HG02623 (cell line): ENCODE results near the gene SLC2A2.
"Not testable (repeated sequence)": the region's sequence is repeated elsewhere in the genome, so short reads cannot be mapped to it uniquely, and the experiment has no call there.

Experiments
- ATAC-seq: cut with Tn5 transposase; IDR thresholded peaks from one replicate; pipeline ENCODE4 v1.9.1; 2021; ENCODE audit warnings: moderate library complexity; ENCODE audit not compliant: unreplicated experiment

SLC2A2 gene

DNA sequence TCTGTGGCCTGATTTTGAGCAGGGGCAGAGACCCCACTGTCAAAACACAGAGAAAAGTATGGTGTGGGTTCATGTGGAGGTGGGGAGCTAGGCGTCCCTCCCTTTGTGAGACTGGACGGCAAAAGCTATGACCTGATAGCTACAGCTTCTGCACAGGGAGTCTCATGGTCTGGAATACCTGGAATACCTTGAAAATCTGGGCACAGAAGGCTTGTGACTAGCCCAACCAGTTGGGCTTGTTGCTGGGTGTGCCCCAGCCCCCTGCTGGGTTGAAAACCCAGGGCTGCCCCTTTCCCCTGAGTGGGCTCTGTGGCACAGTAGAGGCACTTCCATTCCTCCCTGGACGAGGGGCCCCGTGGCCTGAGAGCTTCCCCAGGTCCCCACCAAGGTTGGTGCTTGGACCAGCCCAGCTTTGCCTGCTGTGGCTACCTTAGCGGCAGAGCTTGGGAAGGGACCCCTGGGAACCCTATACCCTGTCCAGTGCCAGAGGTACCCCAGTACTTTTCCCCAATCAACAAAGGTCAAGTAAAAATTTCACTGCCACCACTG is 37.3 kb downstream of the SLC2A2 start:
- ATAC-seq: no peak

DNA sequence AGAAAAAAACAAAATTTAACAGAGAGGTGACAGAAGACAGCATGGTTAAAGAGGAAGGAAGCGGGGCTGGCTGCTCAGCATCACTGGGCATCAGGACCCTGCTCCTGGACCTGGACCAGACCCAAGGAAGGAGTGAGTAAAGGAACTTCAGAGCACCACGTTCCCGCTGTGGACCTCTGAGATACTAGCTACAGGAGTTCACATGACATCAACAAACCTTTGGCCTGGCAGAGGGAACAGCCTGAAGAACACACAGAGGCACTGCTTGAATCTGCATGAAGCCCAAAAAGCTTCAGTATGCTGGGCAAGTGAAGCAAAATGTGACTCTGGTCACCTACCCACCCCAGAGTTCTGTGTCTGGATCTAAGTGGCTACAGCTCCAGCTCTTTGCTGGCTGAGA is 38.1 kb downstream of the SLC2A2 start:
- no peak for ATAC-seq

DNA sequence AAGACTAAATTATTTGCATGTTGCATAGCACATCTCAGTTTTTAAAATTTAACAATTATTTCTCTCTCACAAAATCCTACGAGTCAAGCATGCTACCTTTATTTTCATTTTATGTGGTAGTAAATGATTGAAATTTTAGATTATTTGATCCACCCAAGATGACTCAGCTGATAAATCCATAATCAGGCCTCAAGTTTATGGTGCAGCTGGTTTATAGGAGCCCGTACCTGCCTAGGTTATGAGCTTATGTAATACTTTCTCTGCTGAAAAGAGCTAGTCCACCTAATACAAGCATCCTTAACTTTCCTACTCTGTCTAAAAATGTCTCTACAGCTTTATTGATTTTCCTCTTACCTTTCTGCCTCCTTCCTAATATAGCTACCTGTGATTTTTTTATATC is 41.2 kb downstream of the SLC2A2 start:
- no peak for ATAC-seq

DNA sequence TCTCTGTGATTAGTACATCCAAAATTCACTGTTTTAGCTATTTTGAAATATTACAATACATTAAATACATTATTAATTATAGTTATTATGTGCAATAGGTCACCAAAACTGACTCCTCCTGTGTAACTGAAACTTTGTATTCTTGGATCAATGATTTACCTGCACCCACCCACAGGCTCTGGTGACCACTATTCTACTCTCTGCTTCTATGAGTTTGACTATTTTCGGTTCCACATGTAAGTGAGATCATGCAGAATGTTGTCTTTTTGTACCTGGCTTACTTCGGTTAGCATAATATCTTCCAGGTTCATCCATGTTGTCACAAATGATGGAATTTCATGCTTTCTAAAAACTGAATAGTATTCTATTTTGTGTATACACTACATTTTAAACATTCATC is 43.8 kb downstream of the SLC2A2 start:
- ATAC-seq: peak; percentile 93

DNA sequence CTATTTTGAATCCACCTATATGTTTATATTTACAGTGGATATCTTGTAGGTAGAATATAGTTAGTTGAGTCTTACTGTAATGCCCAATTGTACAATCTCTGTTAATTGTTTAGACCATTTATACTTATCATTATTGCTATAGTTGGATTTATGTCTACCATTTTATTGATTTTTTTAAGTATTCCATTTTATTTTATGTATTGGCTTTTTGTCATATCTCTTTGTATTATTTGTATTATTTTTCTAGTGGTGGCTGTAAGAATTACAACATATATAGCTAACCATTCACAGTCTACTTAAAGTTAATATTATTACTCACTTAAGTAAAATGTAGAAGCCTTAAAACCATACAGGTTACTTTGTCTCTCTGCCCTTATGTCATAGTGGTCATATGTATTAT is 46.1 kb downstream of the SLC2A2 start:
- no peak for ATAC-seq

DNA sequence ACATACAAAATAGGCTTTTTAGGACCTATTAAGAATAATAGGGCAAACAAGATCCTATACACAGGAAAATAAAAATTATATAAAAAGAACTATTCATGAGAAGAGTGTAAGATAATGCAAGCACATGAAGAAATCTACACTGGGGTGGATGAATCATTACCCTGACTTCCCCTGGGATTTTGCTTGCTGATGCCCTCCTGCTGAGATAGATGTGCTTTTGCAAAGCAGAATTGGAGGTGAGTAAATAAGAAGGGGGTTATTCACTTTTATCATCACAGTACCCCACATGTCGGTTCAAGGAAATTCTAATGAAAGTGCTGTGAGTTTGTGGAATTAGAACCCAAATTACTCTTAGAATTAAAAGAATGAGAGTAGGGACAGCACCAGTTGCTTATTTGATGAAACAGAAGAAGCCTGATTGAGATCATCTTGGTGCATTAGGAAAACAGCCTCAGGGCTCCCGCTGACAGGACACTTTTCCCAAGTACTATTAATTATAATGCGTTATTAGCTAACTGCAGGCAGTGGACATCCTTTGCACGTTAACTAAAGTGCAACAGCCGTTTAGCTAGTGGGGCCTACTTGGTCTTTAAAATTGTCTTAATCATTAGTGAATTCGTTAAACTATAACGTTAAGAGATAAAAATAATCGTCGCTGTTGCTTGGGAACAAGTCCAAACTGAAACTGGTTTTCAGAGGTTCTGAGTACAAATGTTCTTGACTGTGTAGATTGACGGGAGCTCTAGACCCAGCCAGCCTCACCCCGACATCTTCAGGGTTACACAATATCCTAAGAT is 48.4 kb downstream of the SLC2A2 start:
- no peak for ATAC-seq

DNA sequence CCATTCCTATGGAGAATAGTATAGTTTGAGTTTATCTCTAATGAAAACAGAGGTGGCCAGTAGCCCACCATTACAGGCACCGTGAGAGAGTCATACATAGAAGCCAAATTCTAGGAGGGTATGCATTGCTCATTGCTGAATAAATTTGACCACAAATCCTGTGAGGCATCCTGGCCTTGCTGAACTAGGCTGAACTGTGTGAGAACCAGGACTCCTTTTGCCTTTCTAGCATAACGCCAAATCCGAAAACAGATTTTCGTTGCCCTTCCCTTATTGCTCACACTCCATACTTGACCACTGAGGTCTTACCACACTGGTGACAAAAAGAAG is 50.4 kb downstream of the SLC2A2 start:
- no peak for ATAC-seq

DNA sequence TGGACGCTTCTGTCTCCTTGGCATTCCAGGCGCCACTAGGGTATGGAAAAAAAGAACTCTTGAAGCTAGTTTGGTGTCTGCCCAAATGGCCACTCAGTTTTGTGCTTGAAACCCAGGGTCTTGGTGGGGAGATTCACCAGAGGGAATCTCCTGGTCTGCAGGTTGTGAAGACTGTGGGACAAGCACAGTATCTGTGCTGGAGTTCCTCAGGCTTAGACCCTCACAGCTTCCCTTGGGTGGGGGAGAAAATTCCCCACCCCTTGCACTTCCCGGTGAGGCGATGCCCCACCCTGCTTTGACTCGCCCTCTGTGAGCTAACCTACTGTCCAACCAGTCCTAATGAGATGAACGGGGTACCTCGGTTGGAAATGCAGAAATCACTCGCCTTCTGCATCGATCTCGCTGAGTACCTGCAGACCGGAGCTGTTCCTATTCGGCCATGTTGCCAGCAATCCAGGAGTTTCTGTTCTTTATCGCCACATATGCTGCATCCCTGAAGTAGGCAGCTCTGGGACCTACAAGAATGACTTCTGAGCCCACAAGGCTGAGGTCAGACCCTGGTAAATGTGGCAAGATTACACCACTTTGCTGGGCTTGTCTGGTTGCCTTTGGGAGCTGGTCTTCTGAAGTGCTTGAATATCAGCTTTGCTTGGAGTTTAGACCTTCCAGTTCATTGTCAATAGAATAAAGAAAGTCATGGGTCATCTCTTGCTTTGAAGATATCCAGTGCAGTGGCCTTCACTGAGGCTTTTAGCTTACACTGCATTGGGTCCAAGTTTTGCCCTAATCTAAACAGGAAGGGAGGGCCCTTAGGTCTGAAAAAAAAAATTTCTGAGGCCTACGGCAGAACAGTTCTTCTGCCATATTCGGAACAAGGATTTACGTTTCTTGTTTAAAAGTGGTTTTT is 51.0 kb downstream of the SLC2A2 start:
- no peak for ATAC-seq

DNA sequence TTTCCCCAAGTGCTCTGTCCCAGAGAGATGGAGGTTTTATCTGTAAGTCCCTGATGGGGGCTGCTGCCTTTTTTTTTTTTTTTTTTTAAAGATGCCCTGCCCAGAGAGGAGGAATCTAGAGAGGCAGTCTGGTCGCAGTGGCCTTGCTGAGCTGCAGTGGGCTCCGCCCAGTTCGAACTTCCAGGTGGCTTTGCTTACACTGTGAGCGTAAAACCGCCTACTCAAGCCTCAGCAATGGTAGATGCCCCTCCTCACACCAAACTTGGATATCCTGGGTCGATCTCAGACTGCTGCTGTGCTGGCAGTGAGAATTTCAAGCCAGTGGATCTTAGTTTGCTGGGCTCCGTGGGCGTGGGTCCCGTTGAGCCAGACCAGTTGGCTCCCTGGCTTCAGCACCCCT is 51.6 kb downstream of the SLC2A2 start:
- ATAC-seq: no peak

DNA sequence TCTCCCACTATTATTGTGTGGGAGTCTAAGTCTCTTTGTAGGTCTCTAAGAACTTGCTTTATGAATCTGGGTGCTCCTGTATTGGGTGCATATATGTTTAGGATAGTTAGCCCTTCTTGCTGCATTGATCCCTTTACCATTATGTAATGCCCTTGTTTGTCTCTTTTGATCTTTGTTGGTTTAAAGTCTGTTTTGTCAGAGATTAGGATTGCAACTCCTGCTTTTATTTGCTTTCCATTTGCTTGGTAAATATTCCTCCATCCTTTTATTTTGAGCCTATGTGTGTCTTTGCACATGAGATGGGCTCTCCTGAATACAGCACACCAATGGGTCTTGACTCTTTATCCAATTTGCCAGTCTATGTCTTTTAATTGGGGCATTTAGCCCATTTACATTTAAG is 53.6 kb downstream of the SLC2A2 start:
- ATAC-seq: not testable (repeated sequence)

DNA sequence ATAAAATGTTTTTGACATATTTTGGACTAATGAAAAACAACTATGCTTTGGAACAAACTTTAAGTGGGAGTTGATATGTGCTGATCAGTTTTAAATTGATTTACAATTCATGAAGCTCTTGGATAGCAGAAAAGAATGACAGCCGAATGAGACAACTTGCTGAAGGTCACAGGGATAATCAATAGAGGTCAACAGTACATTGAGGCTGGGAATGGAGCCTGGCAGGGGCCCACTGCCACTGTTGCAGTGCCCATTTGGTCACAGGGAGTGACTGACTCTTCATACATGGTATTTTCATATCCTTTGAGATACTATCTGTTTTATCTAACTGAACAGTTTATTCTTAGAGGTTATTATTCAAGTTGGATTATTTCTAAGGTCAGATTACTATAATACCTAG is 59.4 kb downstream of the SLC2A2 start:
- ATAC-seq: no peak

DNA sequence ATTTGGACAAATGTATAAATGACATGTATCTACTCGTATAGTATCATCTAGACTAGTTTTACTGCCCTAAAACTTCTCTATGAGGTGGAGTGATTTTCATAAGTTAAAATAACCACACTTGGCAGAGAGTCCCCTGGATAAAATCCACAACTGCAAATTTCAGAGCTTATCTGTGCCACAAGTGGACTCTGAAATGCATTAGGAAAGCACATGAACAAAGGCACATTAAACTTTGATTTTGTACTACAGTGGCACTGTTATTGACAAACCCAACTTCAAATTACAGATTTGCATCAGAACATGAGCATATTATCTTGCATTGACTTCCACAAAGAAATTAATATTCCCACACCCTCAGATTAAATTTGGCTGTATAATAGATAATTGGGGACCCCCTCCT is 60.0 kb downstream of the SLC2A2 start:
- no peak for ATAC-seq

DNA sequence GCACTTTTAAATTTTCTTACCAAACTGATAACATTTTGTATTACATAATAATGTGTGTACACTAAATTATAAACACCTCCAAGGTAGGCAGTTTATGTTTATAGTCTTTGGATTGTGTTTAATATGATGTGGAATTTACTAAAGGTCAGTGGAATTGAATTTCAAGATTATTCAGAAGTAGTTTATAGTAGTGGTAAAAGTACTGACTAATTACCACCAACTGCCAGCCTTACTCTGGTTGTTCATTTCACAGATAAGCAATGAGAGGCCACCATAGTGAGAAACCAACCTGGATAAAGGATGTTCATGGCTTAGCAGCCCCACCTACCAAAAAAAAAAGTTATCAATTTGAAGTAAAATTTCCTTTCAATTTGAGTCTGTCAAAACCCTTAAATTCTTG is 64.1 kb downstream of the SLC2A2 start:
- ATAC-seq: no peak

DNA sequence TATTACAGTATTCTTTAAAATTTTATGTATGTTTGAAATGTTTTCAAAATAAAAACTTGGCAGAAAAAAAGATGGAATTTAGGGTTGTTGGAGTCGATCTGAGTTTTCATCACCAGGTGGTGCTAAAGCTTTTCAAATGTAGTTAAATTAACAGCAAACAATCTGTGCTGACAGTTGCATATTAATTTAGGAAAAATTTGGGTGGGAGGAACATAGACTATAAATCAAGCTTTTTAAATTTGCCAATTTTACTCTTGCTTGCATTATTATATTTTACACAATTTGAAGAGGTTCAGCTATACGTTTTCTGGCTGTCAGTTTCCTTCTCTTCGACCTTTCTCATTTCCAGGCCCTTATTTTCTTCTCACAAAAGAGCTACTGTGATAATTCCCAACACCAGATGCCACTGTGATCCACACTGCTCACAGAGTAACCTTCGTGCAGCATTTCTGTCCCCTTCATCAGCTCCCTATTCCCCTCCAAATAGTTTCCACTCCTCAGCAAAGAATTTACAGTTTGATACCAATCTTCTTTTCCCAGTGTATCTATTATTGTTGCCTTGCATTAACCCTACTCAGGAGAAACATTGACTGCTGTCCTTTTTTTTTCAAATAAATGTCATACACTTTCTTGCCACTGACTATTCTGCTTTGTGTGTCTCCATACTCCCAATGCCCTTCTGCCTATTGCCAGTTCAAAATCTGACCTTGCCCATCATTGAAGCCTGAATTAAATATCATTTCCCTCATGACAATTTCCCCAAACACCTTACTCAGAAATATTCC is 64.7 kb downstream of the SLC2A2 start:
- ATAC-seq: no peak

DNA sequence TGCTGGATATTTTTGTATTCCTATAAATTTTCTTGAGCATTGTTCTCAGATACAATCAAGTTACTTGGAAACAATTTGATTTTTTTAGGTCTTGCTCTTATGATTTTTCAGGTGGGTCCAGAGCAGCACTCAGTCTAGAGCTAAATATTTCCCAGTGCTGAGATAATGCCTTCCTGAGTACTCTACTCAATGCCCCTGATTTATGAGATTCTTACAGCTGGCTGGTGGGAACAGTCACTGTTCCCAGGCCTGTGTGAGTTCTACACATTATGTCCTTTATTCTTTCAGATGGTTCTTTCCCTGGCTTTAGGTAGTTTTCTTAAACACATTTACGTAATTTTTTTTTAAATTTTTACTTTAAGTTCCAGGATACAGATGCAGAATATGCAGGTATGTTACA is 67.1 kb downstream of the SLC2A2 start:
- ATAC-seq: no peak

DNA sequence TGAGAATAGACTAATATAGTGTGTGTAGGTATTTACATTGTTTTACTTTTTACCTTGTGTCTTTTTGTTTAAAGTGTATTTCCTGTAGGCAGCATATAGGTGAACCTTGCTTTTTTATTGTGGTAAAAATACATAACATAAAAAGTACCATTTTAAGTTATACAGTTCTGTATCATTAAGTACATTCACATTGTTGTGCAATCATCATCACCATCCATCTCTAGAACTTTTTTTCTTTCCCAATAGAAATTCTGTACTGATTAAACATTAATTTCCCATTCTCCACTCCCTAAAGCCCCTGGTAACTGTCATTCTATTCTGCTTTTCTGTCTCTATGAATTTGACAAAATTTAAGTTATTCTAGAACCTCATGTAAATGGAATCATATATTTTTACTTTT is 69.9 kb downstream of the SLC2A2 start:
- ATAC-seq: no peak

DNA sequence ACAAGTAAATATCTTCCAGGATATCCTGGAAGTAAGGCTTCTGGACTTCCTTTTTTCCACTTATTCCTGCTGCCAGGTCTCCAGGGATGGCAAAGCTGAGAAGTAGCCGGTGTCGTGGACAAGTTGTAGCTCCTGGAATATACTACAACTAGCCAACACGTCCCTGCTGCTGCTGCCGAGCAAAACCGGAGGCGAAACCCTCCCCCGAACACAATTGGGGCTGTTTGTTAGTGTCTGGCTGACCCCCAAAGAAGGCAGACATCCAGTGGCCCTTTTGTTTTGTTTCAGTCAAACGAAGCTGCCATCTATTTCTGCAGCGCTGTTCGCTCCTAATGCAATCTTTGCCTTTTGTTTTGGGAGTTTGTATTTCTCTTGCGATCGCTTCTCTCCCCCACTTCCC is 72.8 kb downstream of the SLC2A2 start:
- no peak for ATAC-seq

DNA sequence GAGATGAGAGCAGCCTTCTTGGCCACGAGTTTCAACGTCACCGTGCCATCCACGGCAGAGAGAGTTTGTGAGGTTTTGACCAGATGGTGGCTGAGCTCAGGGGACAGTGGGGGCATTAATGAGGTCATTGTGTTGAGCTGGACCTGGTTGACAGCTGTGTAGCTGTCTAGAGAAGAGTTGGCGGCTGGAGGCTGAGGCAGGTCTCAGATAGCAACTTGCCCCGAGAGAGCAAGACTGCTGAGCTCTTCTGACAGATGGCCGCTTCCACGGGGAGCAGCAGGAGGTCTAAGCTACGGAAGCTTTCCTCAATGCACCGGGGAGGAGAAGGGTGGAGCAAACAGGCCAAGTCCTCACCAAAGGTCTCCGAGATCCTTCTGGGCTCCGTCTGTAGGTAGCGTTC is 73.3 kb downstream of the SLC2A2 start:
- no peak for ATAC-seq

DNA sequence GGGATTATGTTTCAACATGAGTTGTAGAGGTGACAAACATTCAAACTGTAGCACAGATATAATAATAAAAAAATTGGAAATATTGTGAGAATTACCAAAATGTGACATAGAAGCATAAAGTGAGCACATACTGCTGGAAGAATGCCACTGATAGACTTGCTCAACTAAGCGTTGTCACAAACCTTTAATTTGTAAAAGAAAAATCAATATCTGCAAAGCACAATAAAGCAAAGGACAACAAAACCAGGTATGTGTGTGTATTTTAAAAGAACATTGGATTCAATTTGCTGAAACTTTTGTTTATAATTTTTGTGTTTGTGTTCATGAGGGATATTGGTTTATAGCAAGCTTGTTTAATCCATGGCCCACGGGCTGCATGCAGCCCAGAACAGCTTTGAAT is 77.3 kb downstream of the SLC2A2 start:
- no peak for ATAC-seq

DNA sequence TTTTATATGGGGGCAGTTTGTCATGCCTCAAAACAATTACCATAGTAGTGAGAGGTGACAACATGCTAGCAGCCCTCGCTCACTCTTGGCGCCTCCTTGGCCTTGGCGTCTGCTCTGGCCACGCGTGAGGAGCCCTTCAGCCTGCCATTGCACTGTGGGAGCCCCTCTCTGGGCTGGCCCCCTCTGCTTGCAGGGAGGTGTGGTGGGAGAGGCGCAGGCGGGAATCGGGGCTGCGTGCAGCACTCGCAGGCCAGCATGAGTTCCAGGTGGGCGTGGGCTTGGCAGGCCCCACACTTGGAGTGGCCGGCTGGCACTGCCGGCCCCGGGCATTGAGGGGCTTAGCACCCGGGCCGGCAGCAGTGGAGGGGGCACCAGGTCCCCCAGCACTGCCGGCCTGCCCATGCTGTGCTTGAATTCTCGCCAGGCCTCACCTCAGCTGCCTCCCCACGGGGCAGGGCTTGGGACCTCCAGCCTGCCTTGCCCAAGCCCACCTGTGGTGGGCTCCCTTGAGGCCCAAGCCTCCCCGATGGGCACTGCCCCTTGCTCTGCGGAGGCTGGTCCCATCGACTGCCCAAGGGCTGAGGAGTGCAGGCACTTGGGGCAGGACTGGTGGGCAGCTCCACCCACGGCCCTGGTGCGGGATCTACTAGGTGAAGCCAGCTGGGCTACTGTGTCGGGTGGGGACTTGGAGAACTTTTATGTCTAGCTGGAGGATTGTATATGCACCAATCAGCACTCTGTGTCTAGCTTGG is 79.3 kb downstream of the SLC2A2 start:
- no peak for ATAC-seq
